HepG2 (cell line): ENCODE data around the gene SPTSSB. TPM values are rescaled to one million over a fixed set of nuclear protein-coding genes. Genes with fewer than 3 reads are reported as not detected.

ENCODE experiments used
- CCDC6 ChIP-seq: sonication (generic); formaldehyde crosslinking; IDR thresholded peaks from 2 replicates; pipeline ENCODE4 v1.8.1; 2022; ENCODE audit warnings: mild to moderate bottlenecking, missing genetic modification reagents, moderate library complexity
- KAT2B ChIP-seq: fragments of 150-350 bp; IDR thresholded peaks from 2 replicates; pipeline ENCODE4 v1.6.1; 2014; ENCODE audit warnings: low read depth, low read length, borderline replicate concordance
- KMT2B ChIP-seq: IDR thresholded peaks from 2 replicates; pipeline ENCODE4 v1.6.1; 2016; ENCODE audit warnings: missing genetic modification reagents, missing compliant biosample characterization
- MTF2 ChIP-seq: sonication (generic); formaldehyde crosslinking; IDR thresholded peaks from 2 replicates; pipeline ENCODE4 v1.5.0; 2020; ENCODE audit warnings: missing genetic modification reagents, borderline replicate concordance
- NFAT5 ChIP-seq: sonication (generic); formaldehyde crosslinking; IDR thresholded peaks from 2 replicates; pipeline ENCODE4 v1.4.0; 2020; ENCODE audit warnings: missing genetic modification reagents
- PAXIP1 ChIP-seq: sonication (generic); formaldehyde crosslinking; conservative IDR thresholded peaks from 2 replicates; pipeline ENCODE4 v1.4.0; 2020; ENCODE audit warnings: mild to moderate bottlenecking, missing genetic modification reagents, moderate library complexity
- SETDB1 ChIP-seq: sonication (generic); formaldehyde crosslinking; IDR thresholded peaks from 2 replicates; pipeline ENCODE4 v1.5.1; 2020; ENCODE audit warnings: missing genetic modification reagents, mild to moderate bottlenecking, borderline replicate concordance
- TCF7 ChIP-seq: sonication (generic); IDR thresholded peaks from 2 replicates; pipeline ENCODE4 v1.6.1; 2016; ENCODE audit warnings: antibody characterized with exemption, low read depth
- YEATS2 ChIP-seq: sonication (generic); formaldehyde crosslinking; IDR thresholded peaks from 2 replicates; pipeline ENCODE4 v1.4.0; 2020; ENCODE audit warnings: missing genetic modification reagents, borderline replicate concordance
- ZBTB39 ChIP-seq: sonication (generic); formaldehyde crosslinking; IDR thresholded peaks from 2 replicates; pipeline ENCODE4 v1.5.0; 2020; ENCODE audit warnings: missing genetic modification reagents
- ZMYM3 ChIP-seq: sonication (generic); formaldehyde crosslinking; IDR thresholded peaks from 2 replicates; pipeline ENCODE4 v1.5.1; 2020; ENCODE audit warnings: mild to moderate bottlenecking, missing genetic modification reagents
- ZNF225 ChIP-seq: sonication (generic); formaldehyde crosslinking; IDR thresholded peaks from 2 replicates; pipeline ENCODE4 v1.4.0; 2020; ENCODE audit warnings: mild to moderate bottlenecking, missing genetic modification reagents
- ZNF562 ChIP-seq: sonication (generic); formaldehyde crosslinking; IDR thresholded peaks from 2 replicates; pipeline ENCODE4 v1.8.0; 2022; ENCODE audit warnings: missing genetic modification reagents, borderline replicate concordance
- ZNF609 ChIP-seq: sonication (generic); formaldehyde crosslinking; IDR thresholded peaks from 2 replicates; pipeline ENCODE4 v1.4.0; 2020; ENCODE audit warnings: mild to moderate bottlenecking, missing genetic modification reagents, borderline replicate concordance
- ZNF777 ChIP-seq: sonication (generic); formaldehyde crosslinking; IDR thresholded peaks from 2 replicates; pipeline ENCODE4 v1.4.0; 2020; ENCODE audit warnings: missing genetic modification reagents
- polyA plus RNA-seq, 8 experiments: library from polyadenylated mRNA; depleted of rRNA in 3 of 8; stranded (reverse) in 7 of 8; unstranded in 1 of 8; fragments of >200 nt; fragmentation: Illumina TruSeq in 4 of 8; extraction: Trizol in 4 of 8; gene quantifications; 2 replicates each; pipeline versions ENCODE4 v1.2.1 to v1.2.3, GENCODE V29; 2011 to 2016; ENCODE audit warnings: low read depth in 4 of 8, missing spikeins in 1 of 8, mixed read lengths in 1 of 8; ENCODE audit not compliant: insufficient read depth in 1 of 8
- total RNA-seq, 5 experiments: library from RNA; depleted of rRNA; stranded (reverse); fragments of >200 nt; fragmentation: Illumina TruSeq; extraction: Trizol; gene quantifications; 2 replicates each; pipeline ENCODE4 v1.2.3, GENCODE V29; 2016; ENCODE audit warnings: low read depth in 1 of 5

The SPTSSB gene
- total and polyA plus RNA-seq, 2 of the 13 experiments (the other 11 are each of a cell fraction or from before 2014, with no cell fraction given) = 0.51 to 2.4 TPM

- TF ChIP-seq PAXIP1 (CRISPR knock-in tag) (peak; percentile 58), KMT2B (CRISPR knock-in tag) (no peak), ZBTB39 (CRISPR knock-in tag) (no peak), YEATS2 (no peak), ZMYM3 (no peak), NFAT5 (no peak), ZNF225 (CRISPR knock-in tag) (no peak), SETDB1 (CRISPR knock-in tag) (no peak), ZNF777 (CRISPR knock-in tag) (no peak), TCF7 (no peak; the same call in 1 of the 2 replicates), MTF2 (CRISPR knock-in tag) (no peak), CCDC6 (CRISPR knock-in tag) (no peak), ZNF609 (CRISPR knock-in tag) (no peak), ZNF562 (CRISPR knock-in tag) (no peak), KAT2B (no peak)
Observed at GRCh38 chr3:161343540-161343939, 27.8 kb downstream of the SPTSSB start (continued).
